T1000 (cell line): ENCODE data around the gene KLC1.

Experiments
- DNase-seq: peaks from one replicate; lab custom pipeline; 2025; ENCODE audit warnings: mixed read lengths; lab: John Stamatoyannopoulos, UW

The KLC1 gene

DNA sequence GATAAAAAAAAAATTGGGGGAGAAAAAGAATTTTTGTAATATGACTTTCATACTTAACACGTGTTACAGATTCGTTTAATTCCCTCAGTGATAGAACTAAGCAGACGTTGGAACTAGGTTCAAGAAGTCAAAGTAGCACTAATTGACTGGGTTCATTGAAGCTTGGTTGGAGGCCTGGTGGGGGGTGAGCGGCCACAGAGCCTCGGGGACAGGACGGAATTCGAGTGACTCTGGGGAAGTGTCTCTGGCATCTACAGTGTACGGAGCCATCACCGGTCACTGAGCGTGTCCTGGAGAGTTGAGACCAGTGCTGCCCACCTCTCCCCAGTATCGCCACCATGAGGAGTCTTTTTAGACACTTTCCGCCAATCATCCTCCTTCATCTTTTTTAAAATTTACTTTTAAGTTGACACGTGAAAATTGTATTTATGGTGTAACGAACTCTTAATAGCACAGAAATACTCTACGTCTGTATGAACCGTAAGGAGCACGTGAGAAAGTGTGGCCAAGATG lies 87.9 kb downstream of the KLC1 start:
- DNase-seq: no peak

GRCh38 chr14:103718572-103718971 lies 89.6 kb downstream of the KLC1 start:
- no peak for DNase-seq

- no peak for DNase-seq
Observed at GRCh38 chr14:103719751-103720150, 90.7 kb downstream of the KLC1 start.

DNA sequence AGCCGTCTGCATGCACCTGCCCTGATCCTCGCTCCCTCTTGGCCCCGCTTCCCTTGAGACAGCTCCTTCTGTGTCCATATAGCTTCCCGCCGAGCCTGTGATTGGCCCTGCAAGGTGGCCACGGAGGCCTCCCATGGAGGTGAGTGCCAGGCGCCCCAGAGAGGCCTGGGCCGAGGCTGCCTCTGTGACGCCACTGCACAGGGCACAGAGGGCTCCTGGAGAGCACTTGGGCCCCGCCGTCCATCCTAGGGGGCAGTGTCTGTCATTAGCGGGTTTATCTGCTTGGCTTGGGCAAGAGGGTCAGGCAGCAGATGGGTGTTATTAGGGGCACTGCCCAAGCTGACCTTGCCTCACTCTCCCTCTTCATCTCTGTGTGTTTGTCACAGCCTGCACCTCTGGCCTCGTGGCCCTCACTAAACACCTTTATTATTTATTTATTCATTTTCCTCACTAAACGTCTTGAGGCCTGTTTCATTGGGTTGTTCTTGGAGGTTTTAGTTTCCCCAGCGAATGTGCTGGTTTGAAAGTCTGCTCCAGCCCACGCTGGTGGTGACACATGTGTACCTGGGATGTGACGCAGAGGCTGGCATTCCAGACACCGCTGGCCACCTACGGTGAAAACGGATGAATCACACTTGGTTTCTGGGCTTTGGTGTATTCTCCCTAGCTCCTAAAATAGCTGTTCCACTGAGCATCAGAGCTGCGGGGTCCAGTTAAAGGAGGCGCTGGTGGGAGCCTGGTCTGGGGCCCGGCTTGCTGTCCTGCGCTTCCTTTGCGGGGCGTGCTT lies 92.5 kb downstream of the KLC1 start:
- DNase-seq: no peak

GRCh38 chr14:103723748-103724081 lies 94.7 kb downstream of the KLC1 start:
- no peak for DNase-seq

GRCh38 chr14:103724116-103724515 lies 95.1 kb downstream of the KLC1 start:
- no peak for DNase-seq

- no peak for DNase-seq
Observed at GRCh38 chr14:103725001-103725682, 96.1 kb downstream of the KLC1 start.

DNA sequence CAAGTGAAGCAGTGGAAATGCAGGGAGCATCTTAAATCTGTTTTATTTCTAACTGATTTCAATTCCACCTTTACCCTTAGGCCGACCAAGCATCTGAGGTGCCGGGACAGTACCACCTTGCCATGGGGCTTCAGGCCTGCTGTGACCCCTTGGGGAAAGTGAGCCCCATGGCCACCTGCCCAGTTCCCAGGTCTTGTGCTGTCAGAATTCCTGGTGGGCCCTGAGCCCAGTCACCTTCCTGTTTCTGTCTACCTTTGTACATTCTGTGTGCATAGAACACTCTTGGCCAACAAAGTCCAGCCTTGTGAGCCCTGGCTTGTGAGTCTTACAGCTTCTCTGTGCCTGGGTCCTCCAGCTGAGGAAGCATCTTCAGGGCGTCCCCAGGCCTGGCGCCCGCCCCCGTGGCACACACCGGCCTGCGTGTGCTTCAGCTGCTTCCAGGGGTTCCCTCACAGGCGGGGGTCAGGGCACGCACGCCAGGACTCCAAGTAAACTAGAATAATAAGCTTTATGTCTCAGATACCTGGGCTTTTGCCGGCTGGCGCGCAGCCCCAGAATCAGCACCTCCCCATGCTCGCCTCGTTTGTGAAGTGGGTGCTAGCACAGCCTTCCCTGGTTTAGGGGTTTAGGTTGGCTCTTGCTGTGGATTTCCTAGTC lies 96.9 kb downstream of the KLC1 start:
- no peak for DNase-seq

DNA sequence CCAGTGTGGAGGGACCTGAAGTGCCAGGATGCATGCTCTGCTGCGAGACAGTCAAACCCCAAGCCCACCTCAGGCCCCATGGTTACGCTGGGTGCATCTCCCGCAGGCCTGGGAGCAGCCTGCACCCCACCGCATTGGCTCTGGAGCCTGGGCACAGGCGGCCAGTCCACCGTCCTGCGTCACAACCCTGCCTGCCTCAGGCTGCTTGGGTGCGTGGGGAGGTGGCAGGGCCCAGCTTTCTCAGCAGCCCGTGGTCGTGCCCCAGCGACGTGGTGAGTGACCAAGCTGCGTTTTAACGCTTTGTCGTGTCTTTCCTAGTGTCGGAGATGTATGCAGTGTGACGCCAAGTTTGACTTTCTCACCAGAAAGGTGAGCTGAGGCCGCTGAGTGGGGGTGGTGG lies 97.5 kb downstream of the KLC1 start:
- no peak for DNase-seq

DNA sequence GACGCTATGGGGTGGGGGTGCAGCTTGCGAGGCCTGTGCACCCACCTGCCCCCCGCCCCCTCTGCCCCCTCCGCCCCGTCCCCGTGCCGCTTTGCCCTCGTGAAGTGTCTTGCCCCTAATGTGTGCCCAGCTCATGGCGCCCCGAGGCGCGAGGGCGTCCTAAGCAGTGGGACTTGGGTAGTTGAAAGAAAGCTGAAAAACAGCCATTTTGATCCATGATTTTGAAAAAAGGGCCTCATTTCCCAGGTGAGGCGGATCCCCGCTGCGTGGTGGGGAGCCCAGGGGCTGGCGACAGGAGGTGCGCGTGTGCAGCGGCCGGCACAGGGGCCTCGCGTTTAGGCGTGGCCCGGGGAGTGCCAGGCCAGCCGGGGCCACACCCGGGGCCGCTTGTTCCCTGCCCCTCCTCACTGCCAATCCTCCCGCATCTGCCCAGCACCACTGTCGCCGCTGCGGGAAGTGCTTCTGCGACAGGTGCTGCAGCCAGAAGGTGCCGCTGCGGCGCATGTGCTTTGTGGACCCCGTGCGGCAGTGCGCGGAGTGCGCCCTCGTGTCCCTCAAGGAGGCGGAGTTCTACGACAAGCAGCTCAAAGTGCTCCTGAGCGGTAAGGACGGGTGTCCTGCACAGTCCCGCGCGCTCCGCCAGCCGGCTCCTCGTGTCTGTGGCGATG lies 98.4 kb downstream of the KLC1 start:
- DNase-seq: no peak

DNA sequence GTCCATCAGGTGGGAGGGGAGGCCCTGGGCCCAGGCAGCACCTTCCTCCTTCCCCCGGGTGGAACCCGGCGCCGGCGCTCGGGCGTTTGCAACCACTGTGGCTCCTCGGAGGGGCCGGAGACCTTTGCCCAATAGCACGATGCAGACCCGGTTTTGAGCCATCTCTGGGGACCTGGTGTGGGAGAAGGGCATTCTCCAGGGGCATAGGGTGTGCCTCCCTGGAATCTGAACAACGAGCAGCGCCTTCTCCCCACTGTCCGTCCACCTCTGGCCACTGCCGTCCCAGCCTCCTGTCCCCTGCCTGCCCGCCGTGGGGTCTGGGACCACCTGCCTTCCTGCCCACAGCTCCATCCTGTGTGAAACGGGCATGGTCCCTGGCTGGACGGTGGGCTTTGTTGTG lies 99.1 kb downstream of the KLC1 start:
- DNase-seq: no peak

DNA sequence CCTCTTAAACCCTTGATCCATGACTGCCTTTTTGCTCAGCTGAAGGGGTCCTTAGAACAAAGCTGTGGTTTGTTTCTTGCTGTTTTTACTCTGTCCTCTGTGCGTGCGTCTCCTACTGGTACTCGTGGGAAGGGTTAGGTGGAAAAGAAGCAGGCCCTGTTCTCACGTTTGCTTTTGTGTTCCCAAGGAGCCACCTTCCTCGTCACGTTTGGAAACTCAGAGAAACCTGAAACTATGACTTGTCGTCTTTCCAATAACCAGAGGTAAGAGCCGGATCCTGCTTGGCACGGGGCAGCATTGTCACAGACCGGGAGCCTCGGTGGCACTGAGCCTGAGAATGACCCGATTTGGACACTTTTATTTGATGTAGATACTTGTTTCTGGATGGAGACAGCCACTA lies 99.7 kb downstream of the KLC1 start:
- no peak for DNase-seq

DNA sequence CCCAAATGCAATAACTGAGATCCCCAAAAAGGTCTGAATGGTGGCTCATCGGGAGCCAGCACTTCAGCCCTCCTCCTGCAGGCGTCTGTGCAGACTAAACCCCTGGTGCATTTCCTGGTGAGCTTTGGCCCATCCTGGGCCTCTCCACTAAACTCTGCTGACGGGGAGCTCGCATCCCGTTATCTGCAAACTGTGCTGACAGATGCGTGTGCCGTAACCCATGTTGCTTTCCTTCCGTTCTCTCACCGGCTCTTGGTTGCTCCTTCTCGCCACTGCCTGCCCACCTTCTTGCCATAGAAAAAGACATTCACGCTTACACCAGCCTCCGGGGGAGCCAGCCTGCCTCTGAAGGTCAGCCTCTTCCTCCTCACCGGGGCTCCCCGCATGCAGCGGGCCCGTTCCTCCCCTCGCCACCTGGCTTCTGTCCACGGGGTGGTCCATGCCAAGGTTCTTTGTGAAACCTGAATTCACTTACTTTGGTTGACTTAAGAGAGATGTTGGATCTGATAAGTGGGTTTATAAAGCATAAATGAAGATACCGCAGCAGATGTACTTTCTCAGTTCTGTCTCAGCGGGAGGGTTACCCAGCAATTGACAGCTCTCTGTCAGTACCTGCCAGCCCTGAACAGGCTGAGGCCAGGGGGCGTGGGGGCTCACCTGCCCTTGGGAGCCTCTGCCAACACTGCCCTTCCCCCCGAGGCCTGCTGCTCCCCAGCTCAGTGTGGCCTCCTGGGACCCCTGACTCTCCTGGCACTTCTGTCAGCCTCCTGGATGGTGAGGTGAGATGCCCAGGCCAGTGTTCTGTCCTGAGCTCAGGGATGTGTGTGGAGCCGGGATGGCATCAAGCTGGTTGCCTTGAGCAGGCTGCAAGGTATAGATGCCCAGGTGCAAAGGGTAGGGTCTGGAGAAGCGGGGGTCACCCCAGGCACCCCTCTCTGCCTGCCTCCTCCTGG lies 100.8 kb downstream of the KLC1 start:
- DNase-seq: no peak

DNA sequence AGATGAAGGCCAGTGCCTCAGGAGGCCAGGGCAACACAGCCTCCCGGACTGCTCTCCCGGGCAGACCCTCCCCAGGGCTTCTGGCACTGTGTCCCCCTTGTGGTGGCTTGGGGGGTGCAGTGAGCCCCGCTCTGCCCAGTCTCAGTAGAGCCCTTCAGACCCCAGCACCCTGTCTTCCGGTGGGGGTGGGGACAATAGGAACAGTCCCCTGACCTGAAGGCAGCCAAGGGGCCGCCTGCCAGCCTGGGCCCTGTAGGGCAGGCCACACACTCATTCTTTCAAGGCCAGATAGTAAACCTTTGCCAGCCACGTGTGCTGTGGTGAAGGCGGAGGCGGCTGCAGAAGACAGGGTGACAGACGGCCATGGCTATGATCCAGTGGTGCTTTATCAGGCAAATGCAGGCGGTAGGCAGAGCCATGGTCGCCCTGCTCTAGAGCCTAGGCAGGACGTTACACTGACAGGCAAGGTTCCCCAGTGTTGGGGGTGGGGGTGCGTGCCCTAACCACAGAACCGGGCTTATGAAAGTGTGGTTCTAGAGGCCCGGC lies 101.6 kb downstream of the KLC1 start:
- no peak for DNase-seq

DNA sequence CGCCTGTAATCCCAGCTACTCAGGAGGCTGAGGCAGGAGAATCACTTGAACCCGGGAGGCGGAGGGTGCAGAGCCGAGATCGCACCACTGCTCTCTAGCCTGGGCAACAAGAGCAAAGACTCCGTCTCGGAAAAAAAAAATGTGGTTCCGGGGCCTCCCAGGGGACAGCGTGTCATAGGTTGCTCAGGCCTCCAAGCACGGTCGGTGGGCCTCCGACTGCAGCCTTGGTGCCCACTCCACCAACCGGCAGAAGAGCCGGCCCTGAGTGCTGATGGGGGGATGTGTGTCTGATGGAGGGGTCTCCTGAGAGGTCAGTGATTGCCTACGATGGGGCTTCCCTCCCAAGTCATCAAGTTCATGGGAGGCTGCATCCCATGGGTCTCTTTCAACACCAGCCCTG lies 102.5 kb downstream of the KLC1 start:
- no peak for DNase-seq

- DNase-seq: no peak
Observed at GRCh38 chr14:103731916-103732867, 103.2 kb downstream of the KLC1 start.

GRCh38 chr14:103732868-103733620 lies 104.0 kb downstream of the KLC1 start:
- DNase-seq: no peak

GRCh38 chr14:103733651-103734050 lies 104.6 kb downstream of the KLC1 start:
- DNase-seq: no peak
